ENCODE measurements around the gene ACBD4.

The ACBD4 gene

GRCh38 chr17:45161288-45162024 is 26.0 kb downstream of the ACBD4 start, which contains the start of gene HEXIM2:
Gene HEXIM2 (plus strand): TSS chr17:45161875. CDS start chr17:45162794, 919 bp downstream.
- DNase-seq (ENCODE audit: extremely low read depth, insufficient read length) = peak; percentile 99
- Histone ChIP-seq H3K27me3 (replicated peaks; ENCODE audit: control insufficient read depth, insufficient read depth, low read length) (no peaks in the 10 kb centered on the region), H3K4me3 (replicated peaks; ENCODE audit: low read depth, low read length) (peak within 1 kb of the TSS; percentile 96), H3K36me3 (ENCODE audit: control insufficient read depth, insufficient read depth, low read length) (peaks cover 3% of the 10 kb centered on the region; the same call in 1 of the 2 replicates)
- TF ChIP-seq CTCF (IDR thresholded peaks at IDR 0.05; ENCODE audit: insufficient read depth, low read length, poor library complexity, severe bottlenecking) = no peak

GRCh38 chr17:45162025-45162687 is 26.7 kb downstream of the ACBD4 start:
- Histone ChIP-seq H3K27me3 (replicated peaks; ENCODE audit: control insufficient read depth, insufficient read depth, low read length) (no peaks in the 10 kb centered on the region), H3K36me3 (ENCODE audit: control insufficient read depth, insufficient read depth, low read length) (peaks cover 3% of the 10 kb centered on the region; the same call in 1 of the 2 replicates), H3K4me3 (replicated peaks; ENCODE audit: low read depth, low read length) (peak overlapping the region; percentile 72)
- no peak for TF ChIP-seq CTCF (IDR thresholded peaks at IDR 0.05; ENCODE audit: insufficient read depth, low read length, poor library complexity, severe bottlenecking)
- no peak for DNase-seq (ENCODE audit: extremely low read depth, insufficient read length)

DNA sequence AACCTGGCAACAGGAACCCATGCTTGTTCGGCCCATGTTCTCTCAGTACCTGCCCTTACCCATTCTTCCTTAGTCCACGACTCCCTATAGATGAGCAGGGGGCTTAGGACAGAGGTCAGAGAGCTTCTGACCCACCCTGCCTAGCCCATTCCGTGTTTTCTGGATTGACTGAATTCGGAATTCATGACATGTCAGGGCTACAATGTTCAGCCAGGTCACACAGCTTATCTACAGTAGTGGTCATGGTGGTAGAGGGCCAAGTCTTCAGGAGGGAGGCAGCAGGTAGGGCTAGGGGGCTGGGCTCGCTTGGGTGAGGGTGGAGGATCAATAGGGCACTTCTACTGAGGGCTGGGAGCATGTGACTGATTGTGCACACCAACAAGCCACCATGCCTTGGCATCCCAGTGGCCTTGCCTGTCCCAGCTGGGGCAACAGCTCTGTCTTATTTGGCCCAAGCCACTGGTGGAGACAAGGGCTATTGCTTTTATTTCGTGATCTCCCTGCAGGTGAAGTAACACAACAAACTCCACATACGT is 29.3 kb downstream of the ACBD4 start:
- Histone ChIP-seq H3K4me3 (replicated peaks; ENCODE audit: low read depth, low read length) (no peak overlapping the region), H3K36me3 (ENCODE audit: control insufficient read depth, insufficient read depth, low read length) (peaks cover 5% of the 10 kb centered on the region), H3K27me3 (replicated peaks; ENCODE audit: control insufficient read depth, insufficient read depth, low read length) (no peaks in the 10 kb centered on the region)
- DNase-seq (ENCODE audit: extremely low read depth, insufficient read length) = no peak
- TF ChIP-seq CTCF (IDR thresholded peaks at IDR 0.05; ENCODE audit: insufficient read depth, low read length, poor library complexity, severe bottlenecking) = no peak

DNA sequence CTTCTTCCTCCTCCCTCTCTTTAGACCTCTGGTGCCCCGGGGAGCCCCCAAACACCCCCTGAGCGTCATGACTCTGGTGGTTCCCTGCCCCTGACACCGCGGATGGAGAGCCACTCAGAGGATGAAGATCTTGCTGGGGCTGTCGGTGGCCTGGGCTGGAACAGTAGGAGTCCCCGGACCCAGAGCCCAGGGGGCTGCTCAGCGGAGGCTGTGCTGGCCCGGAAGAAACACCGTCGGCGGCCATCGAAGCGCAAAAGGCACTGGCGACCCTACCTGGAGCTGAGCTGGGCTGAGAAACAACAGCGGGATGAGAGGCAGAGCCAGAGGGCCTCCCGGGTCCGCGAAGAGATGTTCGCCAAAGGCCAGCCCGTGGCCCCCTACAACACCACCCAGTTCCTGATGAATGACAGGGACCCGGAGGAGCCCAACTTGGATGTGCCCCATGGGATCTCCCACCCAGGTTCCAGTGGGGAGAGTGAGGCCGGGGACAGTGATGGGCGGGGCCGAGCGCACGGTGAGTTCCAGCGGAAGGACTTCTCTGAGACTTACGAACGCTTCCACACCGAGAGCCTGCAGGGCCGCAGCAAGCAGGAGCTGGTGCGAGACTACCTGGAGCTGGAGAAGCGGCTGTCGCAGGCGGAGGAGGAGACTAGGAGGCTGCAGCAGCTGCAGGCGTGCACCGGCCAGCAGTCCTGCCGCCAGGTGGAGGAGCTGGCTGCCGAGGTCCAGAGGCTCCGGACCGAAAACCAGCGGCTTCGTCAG is 33.7 kb downstream of the ACBD4 start:
- H3K27me3 ChIP-seq (replicated peaks; ENCODE audit: control insufficient read depth, insufficient read depth, low read length) = no peaks in the 10 kb centered on the region
- no peak for DNase-seq (ENCODE audit: extremely low read depth, insufficient read length)
- no peak overlapping the region for H3K4me3 ChIP-seq (replicated peaks; ENCODE audit: low read depth, low read length)
- H3K36me3 ChIP-seq (ENCODE audit: control insufficient read depth, insufficient read depth, low read length) = peaks cover 5% of the 10 kb centered on the region
- no peak for TF ChIP-seq CTCF (IDR thresholded peaks at IDR 0.05; ENCODE audit: insufficient read depth, low read length, poor library complexity, severe bottlenecking)

- no peak for TF ChIP-seq CTCF (IDR thresholded peaks at IDR 0.05; ENCODE audit: insufficient read depth, low read length, poor library complexity, severe bottlenecking)
- DNase-seq (ENCODE audit: extremely low read depth, insufficient read length) = no peak
- Histone ChIP-seq H3K4me3 (replicated peaks; ENCODE audit: low read depth, low read length) (no peak overlapping the region), H3K36me3 (ENCODE audit: control insufficient read depth, insufficient read depth, low read length) (peaks cover 2% of the 10 kb centered on the region), H3K27me3 (replicated peaks; ENCODE audit: control insufficient read depth, insufficient read depth, low read length) (no peaks in the 10 kb centered on the region)
Observed at GRCh38 chr17:45170280-45170930, 34.9 kb downstream of the ACBD4 start.
